ENCODE results near the gene ERI3. TPM values are rescaled to one million over a fixed set of nuclear protein-coding genes. Genes with fewer than 3 reads are reported as not detected.
A peak's percentile ranks its signal among the peaks of the same experiment; 100 is the strongest.

The ERI3 gene
- total RNA-seq, 1 donor from 2014 or later = 83.3 TPM

- Mint-ChIP-seq H3K4me3 (no peak overlapping the region), H3K27me3 (ENCODE audit: low read depth) (peaks cover 2% of the 10 kb centered on the region), H3K27ac (ENCODE audit: unreplicated experiment) (peak overlapping the region; percentile 73), H3K4me1 (peaks cover 24% of the 10 kb centered on the region), H3K36me3 (ENCODE audit: low read depth) (no peaks in the 10 kb centered on the region), H3K9me3 (peaks cover under 1% of the 10 kb centered on the region)
- TF ChIP-seq, protein P1, sequence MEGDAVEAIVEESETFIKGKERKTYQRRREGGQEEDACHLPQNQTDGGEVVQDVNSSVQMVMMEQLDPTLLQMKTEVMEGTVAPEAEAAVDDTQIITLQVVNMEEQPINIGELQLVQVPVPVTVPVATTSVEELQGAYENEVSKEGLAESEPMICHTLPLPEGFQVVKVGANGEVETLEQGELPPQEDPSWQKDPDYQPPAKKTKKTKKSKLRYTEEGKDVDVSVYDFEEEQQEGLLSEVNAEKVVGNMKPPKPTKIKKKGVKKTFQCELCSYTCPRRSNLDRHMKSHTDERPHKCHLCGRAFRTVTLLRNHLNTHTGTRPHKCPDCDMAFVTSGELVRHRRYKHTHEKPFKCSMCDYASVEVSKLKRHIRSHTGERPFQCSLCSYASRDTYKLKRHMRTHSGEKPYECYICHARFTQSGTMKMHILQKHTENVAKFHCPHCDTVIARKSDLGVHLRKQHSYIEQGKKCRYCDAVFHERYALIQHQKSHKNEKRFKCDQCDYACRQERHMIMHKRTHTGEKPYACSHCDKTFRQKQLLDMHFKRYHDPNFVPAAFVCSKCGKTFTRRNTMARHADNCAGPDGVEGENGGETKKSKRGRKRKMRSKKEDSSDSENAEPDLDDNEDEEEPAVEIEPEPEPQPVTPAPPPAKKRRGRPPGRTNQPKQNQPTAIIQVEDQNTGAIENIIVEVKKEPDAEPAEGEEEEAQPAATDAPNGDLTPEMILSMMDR (conservative IDR thresholded peaks at IDR 0.05) = no peak
- no peak for DNase-seq (ENCODE audit: low read depth, low spot score)
Measured at GRCh38 chr1:44367944-44368343, 12.9 kb upstream of the ERI3 start.

GRCh38 chr1:44366371-44366975 lies 11.4 kb upstream of the ERI3 start:
- Mint-ChIP-seq H3K36me3 (ENCODE audit: low read depth) (no peaks in the 10 kb centered on the region), H3K27ac (ENCODE audit: unreplicated experiment) (no peak overlapping the region), H3K4me1 (peaks cover 24% of the 10 kb centered on the region), H3K9me3 (no peaks in the 10 kb centered on the region), H3K27me3 (ENCODE audit: low read depth) (peaks cover 2% of the 10 kb centered on the region), H3K4me3 (no peak overlapping the region)
- DNase-seq (ENCODE audit: low read depth, low spot score) = no peak
- TF ChIP-seq, protein P1 (conservative IDR thresholded peaks at IDR 0.05) = no peak

- H3K4me3 Mint-ChIP-seq = no peak overlapping the region
- TF ChIP-seq, protein P1 (conservative IDR thresholded peaks at IDR 0.05) = peak; percentile 2
- H3K27ac Mint-ChIP-seq (ENCODE audit: unreplicated experiment) = no peak overlapping the region
- peaks cover under 1% of the 10 kb centered on the region for H3K4me1 Mint-ChIP-seq
- no peaks in the 10 kb centered on the region for H3K27me3 Mint-ChIP-seq (ENCODE audit: low read depth)
- DNase-seq (ENCODE audit: low read depth, low spot score) = no peak
- no peaks in the 10 kb centered on the region for H3K9me3 Mint-ChIP-seq
- no peaks in the 10 kb centered on the region for H3K36me3 Mint-ChIP-seq (ENCODE audit: low read depth)
Measured at GRCh38 chr1:44361478-44361877, 6.4 kb upstream of the ERI3 start.

GRCh38 chr1:44359234-44359935 lies 4.3 kb upstream of the ERI3 start:
- Mint-ChIP-seq H3K27ac (ENCODE audit: unreplicated experiment) (no peak overlapping the region), H3K36me3 (ENCODE audit: low read depth) (no peaks in the 10 kb centered on the region), H3K9me3 (no peaks in the 10 kb centered on the region), H3K4me3 (no peak overlapping the region), H3K27me3 (ENCODE audit: low read depth) (no peaks in the 10 kb centered on the region), H3K4me1 (peaks cover 14% of the 10 kb centered on the region)
- no peak for DNase-seq (ENCODE audit: low read depth, low spot score)
- TF ChIP-seq, protein P1 (conservative IDR thresholded peaks at IDR 0.05) = no peak

DNA sequence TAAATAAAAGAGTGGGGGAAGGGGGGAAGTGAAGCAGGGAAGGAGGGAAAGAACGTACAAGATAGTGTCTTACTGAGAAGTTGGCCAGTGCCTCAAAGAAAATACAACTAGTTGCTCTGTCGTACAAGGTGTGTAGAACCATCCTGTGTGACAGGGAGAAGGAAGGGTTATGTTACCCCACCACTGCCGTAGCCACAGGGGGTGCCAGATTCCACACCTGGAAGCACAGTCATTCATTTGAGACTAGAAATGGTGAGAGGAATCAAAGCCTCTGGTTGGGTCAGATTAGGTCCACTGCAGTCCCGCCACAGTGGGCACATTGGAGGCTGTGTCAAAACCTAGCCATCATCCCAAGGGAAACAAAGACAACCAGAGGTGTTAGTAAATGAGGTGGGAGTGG lies 2.7 kb upstream of the ERI3 start:
- Mint-ChIP-seq H3K27me3 (ENCODE audit: low read depth) (no peaks in the 10 kb centered on the region), H3K36me3 (ENCODE audit: low read depth) (no peaks in the 10 kb centered on the region), H3K9me3 (no peaks in the 10 kb centered on the region), H3K4me3 (no peak overlapping the region), H3K27ac (ENCODE audit: unreplicated experiment) (no peak overlapping the region), H3K4me1 (peaks cover 31% of the 10 kb centered on the region)
- TF ChIP-seq, protein P1 (conservative IDR thresholded peaks at IDR 0.05) = no peak
- DNase-seq (ENCODE audit: low read depth, low spot score) = no peak
